ENCODE results near the gene ADAMTS6.

GRCh38 chr5:65163698-65164097, 318.0 kb downstream of the ADAMTS6 start:
- TF ChIP-seq NFRKB (IDR thresholded peaks at IDR 0.05) (no peak), ELF4 (IDR thresholded peaks at IDR 0.05) (no peak)
